ENCODE results near the gene ESYT2. TPM values are rescaled to one million over a fixed set of nuclear protein-coding genes. Genes with fewer than 3 reads are reported as not detected.
A peak's percentile ranks its signal among the peaks of the same experiment; 100 is the strongest.

ESYT2 gene
- total and polyA plus RNA-seq, 7 experiments from 2014 or later: 46.3 to 129 (median 112) TPM

DNA sequence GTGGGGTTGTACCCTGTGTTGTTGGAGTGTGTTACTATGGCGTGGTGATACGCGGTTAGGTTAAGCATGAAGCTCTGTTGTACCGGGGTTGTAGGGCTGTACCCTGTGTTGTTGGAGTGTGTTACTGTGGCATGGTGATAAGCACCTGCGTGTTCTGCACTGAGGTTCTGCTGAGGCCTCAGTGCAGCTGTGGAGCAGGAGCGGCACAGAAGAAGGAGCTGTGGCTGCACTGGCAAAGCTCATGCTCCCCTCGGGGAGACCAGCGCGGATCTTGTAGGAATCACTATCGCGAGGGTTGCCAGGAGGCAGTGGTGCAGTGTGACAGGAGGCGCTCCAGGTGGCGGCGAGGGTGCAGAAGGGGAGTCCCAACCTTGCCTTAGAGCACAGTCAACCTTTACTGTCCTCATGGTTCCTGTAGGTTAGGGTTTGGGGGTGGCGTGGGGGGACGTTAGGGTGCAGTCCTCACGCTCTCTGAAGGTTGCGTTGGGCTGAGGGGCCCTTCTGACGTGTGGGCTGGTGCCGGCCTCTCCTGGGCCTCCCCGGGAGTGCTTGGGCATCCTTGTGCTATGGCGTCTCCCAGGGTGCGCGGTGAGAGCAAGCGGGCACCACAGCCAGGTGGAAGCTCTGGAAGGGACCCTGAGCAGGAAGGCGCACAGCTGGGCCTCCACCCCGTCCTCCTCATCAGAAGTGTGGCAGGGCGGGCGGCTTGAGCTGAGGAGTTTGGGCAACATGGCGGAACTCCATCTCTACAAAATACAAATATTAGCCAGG lies 38.1 kb upstream of the ESYT2 start:
- no peaks in the 10 kb centered on the region for H3K27me3 Mint-ChIP-seq
- peaks cover 0 to 14% of the 10 kb centered on the region in 2 donors for H3K4me1 ChIP-seq (ENCODE audit: control insufficient read depth in 2 of 2, insufficient read depth in 2 of 2, low read length in 2 of 2)
- no peak overlapping the region for H3K27ac ChIP-seq (ENCODE audit: low read depth, low read length)
- ChIA-PET CTCF (no interaction called here), POLR2A (interaction anchor here (0.8 to 1.2 kb wide), 2 partner anchors 10 to 13 kb away, joined by 3 to 5 read pairs; no protein-coding TSS in a partner anchor)
- no peak overlapping the region for H3K4me3 ChIP-seq (ENCODE audit: low read length)
- H3K9me3 ChIP-seq (ENCODE audit: control insufficient read depth in 2 of 3, low read length in 3 of 3): no peaks in the 10 kb centered on the region
- peaks cover 9 to 54% (median 44%) of the 10 kb centered on the region in 7 donors for H3K4me1 Mint-ChIP-seq
- no peak for ATAC-seq
- H3K27me3 ChIP-seq (ENCODE audit: control insufficient read depth in 2 of 2, insufficient read depth in 2 of 2, low read length in 2 of 2): no peaks in the 10 kb centered on the region
- peak overlapping the region in 3 of 10 donors; percentile 0 to 61 (median 17) for H3K4me3 Mint-ChIP-seq
- peaks cover 0 to 13% (median 0%) of the 10 kb centered on the region in 3 experiments for H3K36me3 ChIP-seq (ENCODE audit: control insufficient read depth in 2 of 3, insufficient read depth in 3 of 3, low read length in 3 of 3)
- peaks cover 7 to 24% (median 12%) of the 10 kb centered on the region in 5 donors for H3K36me3 Mint-ChIP-seq
- intact Hi-C loops (cut with micrococcal nuclease): no loop called here
- H3K9me3 Mint-ChIP-seq: no peaks in the 10 kb centered on the region
- H3K27ac Mint-ChIP-seq: peak overlapping the region in 6 of 9 donors; percentile 15 to 70 (median 40)
- DNase-seq: no peak

DNA sequence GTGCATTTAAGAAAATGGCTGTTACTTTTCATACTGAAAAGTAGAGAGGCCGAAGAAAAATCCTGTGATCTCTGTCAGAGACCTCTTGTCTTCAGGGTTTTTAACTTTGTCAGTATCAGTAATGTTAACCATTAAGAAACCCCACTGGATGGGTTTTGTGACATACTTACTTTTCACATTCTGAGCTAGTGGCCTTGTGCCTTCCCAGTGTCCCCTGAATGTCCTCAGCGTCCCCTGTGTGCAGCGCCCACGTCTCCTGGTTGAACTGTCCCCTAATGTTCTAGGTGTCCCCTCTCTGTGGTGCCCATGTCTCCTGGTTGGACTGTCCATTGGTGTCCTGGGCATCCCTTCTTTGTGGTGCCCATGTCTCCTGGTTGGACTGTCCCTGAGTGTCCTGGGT lies 36.7 kb upstream of the ESYT2 start:
- Histone ChIP-seq H3K27ac (ENCODE audit: low read depth, low read length) (no peak overlapping the region), H3K36me3 (ENCODE audit: control insufficient read depth in 2 of 3, insufficient read depth in 3 of 3, low read length in 3 of 3) (peaks cover 0 to 7% (median 0%) of the 10 kb centered on the region in 3 experiments), H3K4me1 (ENCODE audit: control insufficient read depth in 2 of 2, insufficient read depth in 2 of 2, low read length in 2 of 2) (peaks cover 0 to 14% of the 10 kb centered on the region in 2 donors), H3K27me3 (ENCODE audit: control insufficient read depth in 2 of 2, insufficient read depth in 2 of 2, low read length in 2 of 2) (no peaks in the 10 kb centered on the region), H3K9me3 (ENCODE audit: control insufficient read depth in 2 of 3, low read length in 3 of 3) (no peaks in the 10 kb centered on the region), H3K4me3 (ENCODE audit: low read length) (no peak overlapping the region)
- intact Hi-C loops (cut with micrococcal nuclease): no loop called here
- Mint-ChIP-seq H3K36me3 (peaks cover 2 to 21% (median 4%) of the 10 kb centered on the region in 5 donors), H3K27me3 (no peaks in the 10 kb centered on the region), H3K4me3 (peak overlapping the region in 4 of 10 donors; percentile 7 to 98 (median 54)), H3K4me1 (peaks cover 9 to 64% (median 53%) of the 10 kb centered on the region in 7 donors), H3K27ac (peak overlapping the region in 3 of 9 donors; percentile 55 to 98 (median 82)), H3K9me3 (no peaks in the 10 kb centered on the region)
- no peak for ATAC-seq
- no peak for DNase-seq
- POLR2A ChIA-PET: no interaction called here
- CTCF ChIA-PET: no interaction called here

DNA sequence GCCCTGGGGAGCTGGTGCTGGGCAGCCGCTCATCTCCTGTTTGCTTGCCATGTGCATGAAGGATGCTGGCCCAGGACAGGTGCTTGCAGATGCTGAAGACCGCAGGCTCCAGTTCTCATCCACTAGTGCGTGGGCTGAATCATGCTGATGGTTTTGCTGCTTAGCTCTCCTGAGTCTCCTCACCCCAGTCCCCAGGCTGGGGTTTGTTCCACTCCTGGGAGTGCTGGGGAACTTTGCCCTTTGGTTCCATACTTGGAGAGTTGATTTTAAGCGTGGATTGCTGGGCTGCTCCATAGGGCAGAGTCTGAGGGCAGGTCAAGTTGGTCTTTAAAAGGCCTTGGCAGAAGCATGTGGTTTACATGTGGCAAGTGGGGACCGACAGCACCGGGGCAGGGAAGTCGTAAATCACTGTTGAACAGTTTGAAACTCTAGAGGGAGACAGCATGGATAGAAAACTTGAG lies 36.2 kb upstream of the ESYT2 start:
- CTCF ChIA-PET: no interaction called here
- no peaks in the 10 kb centered on the region for H3K9me3 ChIP-seq (ENCODE audit: control insufficient read depth in 2 of 3, low read length in 3 of 3)
- DNase-seq (no peak), ATAC-seq (no peak)
- H3K27me3 ChIP-seq (ENCODE audit: control insufficient read depth in 2 of 2, insufficient read depth in 2 of 2, low read length in 2 of 2): no peaks in the 10 kb centered on the region
- intact Hi-C loops (cut with micrococcal nuclease): no loop called here
- Mint-ChIP-seq H3K27me3 (no peaks in the 10 kb centered on the region), H3K9me3 (no peaks in the 10 kb centered on the region), H3K4me3 (peak overlapping the region in 8 of 10 donors; percentile 25 to 98 (median 52)), H3K36me3 (peaks cover 0 to 18% (median 0%) of the 10 kb centered on the region in 5 donors), H3K4me1 (peaks cover 9 to 64% (median 51%) of the 10 kb centered on the region in 7 donors), H3K27ac (peak overlapping the region in 5 of 9 donors; percentile 25 to 98 (median 86))
- POLR2A ChIA-PET: interaction anchor here (0.5 to 2.3 kb wide), 2 partner anchors 39 to 53 kb away, joined by 4 to 8 read pairs; no protein-coding TSS in a partner anchor
- no peak overlapping the region for H3K4me3 ChIP-seq (ENCODE audit: low read length)
- no peak overlapping the region for H3K27ac ChIP-seq (ENCODE audit: low read depth, low read length)
- peaks cover 0 to 6% (median 0%) of the 10 kb centered on the region in 3 experiments for H3K36me3 ChIP-seq (ENCODE audit: control insufficient read depth in 2 of 3, insufficient read depth in 3 of 3, low read length in 3 of 3)
- peaks cover 0 to 14% of the 10 kb centered on the region in 2 donors for H3K4me1 ChIP-seq (ENCODE audit: control insufficient read depth in 2 of 2, insufficient read depth in 2 of 2, low read length in 2 of 2)

DNA sequence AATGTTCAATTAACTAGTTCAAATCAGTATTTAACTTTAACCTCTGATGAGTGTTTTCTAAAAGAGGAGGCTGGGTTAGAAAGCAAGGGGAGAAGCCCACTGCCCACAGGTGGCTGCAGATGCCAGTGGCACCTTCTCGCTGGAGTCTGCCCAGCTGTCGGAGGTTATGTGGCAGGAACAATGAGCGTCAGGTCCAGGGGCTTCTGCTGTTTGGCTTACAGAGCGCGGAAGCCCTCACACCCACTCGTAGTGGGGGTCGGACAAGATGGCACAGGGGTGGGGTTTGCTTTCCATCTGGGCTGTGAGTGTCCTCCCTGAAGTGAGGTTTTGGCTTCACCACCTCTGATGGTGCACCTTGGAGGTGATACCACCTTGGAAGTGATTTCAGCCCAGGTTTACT lies 35.5 kb upstream of the ESYT2 start:
- Histone ChIP-seq H3K27ac (ENCODE audit: low read depth, low read length) (peak overlapping the region; percentile 62), H3K4me3 (ENCODE audit: low read length) (no peak overlapping the region), H3K9me3 (ENCODE audit: control insufficient read depth in 2 of 3, low read length in 3 of 3) (no peaks in the 10 kb centered on the region), H3K4me1 (ENCODE audit: control insufficient read depth in 2 of 2, insufficient read depth in 2 of 2, low read length in 2 of 2) (peaks cover 0 to 14% of the 10 kb centered on the region in 2 donors), H3K36me3 (ENCODE audit: control insufficient read depth in 2 of 3, insufficient read depth in 3 of 3, low read length in 3 of 3) (peaks cover 0 to 6% (median 0%) of the 10 kb centered on the region in 3 experiments), H3K27me3 (ENCODE audit: control insufficient read depth in 2 of 2, insufficient read depth in 2 of 2, low read length in 2 of 2) (no peaks in the 10 kb centered on the region)
- Mint-ChIP-seq H3K4me3 (peak overlapping the region; percentile 59 to 98 (median 90)), H3K4me1 (peaks cover 9 to 64% (median 53%) of the 10 kb centered on the region in 7 donors), H3K36me3 (peaks cover 0 to 18% (median 0%) of the 10 kb centered on the region in 5 donors), H3K9me3 (no peaks in the 10 kb centered on the region), H3K27me3 (no peaks in the 10 kb centered on the region), H3K27ac (peak overlapping the region; percentile 33 to 98 (median 94))
- ATAC-seq (no peak), DNase-seq (no peak)
- intact Hi-C loops (cut with micrococcal nuclease): loop anchor here in 1 of 2 donors (1.0 kb wide), 2 partner anchors 9 to 47 kb away; partner anchors contain the start of gene DYNC2I1
- ChIA-PET POLR2A (interaction anchor here (2.0 to 2.3 kb wide), 2 partner anchors 37 to 52 kb away, joined by 8 read pairs; no protein-coding TSS in a partner anchor), CTCF (no interaction called here)

DNA sequence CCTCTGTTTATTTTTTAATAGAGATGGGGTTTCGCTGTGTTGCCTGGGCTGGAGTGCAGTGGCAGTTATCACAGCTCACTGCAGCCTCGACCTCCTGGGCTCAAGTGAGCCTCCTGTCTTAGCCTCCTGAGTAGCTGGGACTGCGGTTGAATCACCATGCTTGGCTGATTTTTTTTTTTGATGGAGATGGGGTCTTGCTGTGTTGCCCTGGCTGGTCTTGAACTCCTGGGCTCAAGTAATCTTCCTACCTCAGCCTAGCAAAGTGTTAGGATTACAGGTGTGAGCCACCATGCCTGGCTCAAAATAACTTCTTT lies 35.2 kb upstream of the ESYT2 start:
- ATAC-seq: no peak

More for the DNA sequence above, 35.2 kb upstream of the ESYT2 start:
- H3K9me3 ChIP-seq (ENCODE audit: control insufficient read depth in 2 of 3, low read length in 3 of 3): no peaks in the 10 kb centered on the region
- ChIA-PET POLR2A (interaction anchor here (0.6 to 2.3 kb wide), 6 partner anchors 34 to 159 kb away, joined by 3 to 10 read pairs (median 6); partner anchors contain the start of gene NCAPG2), CTCF (interaction anchor here (1.3 kb wide), 1 partner anchor 102 kb away, joined by 3 read pairs; no protein-coding TSS in a partner anchor)
- H3K4me3 ChIP-seq (ENCODE audit: low read length): peak overlapping the region; percentile 44
- intact Hi-C loops (cut with micrococcal nuclease): loop anchor here in 1 of 2 donors (1.0 kb wide), 2 partner anchors 8 to 46 kb away; partner anchors contain the start of gene DYNC2I1
- Mint-ChIP-seq H3K4me1 (peaks cover 9 to 67% (median 56%) of the 10 kb centered on the region in 7 donors), H3K36me3 (peaks cover 0 to 18% (median 0%) of the 10 kb centered on the region in 5 donors), H3K27me3 (no peaks in the 10 kb centered on the region), H3K9me3 (no peaks in the 10 kb centered on the region), H3K27ac (peak overlapping the region; percentile 85 to 98 (median 94)), H3K4me3 (peak overlapping the region; percentile 86 to 98 (median 90))
- H3K27ac ChIP-seq (ENCODE audit: low read depth, low read length): peak overlapping the region; percentile 62
- DNase-seq: no peak
- no peaks in the 10 kb centered on the region for H3K27me3 ChIP-seq (ENCODE audit: control insufficient read depth in 2 of 2, insufficient read depth in 2 of 2, low read length in 2 of 2)
- peaks cover 0 to 16% of the 10 kb centered on the region in 2 donors for H3K4me1 ChIP-seq (ENCODE audit: control insufficient read depth in 2 of 2, insufficient read depth in 2 of 2, low read length in 2 of 2)
- peaks cover 0 to 6% (median 0%) of the 10 kb centered on the region in 3 experiments for H3K36me3 ChIP-seq (ENCODE audit: control insufficient read depth in 2 of 3, insufficient read depth in 3 of 3, low read length in 3 of 3)
